ENCODE results near the gene LIG4.

DNA sequence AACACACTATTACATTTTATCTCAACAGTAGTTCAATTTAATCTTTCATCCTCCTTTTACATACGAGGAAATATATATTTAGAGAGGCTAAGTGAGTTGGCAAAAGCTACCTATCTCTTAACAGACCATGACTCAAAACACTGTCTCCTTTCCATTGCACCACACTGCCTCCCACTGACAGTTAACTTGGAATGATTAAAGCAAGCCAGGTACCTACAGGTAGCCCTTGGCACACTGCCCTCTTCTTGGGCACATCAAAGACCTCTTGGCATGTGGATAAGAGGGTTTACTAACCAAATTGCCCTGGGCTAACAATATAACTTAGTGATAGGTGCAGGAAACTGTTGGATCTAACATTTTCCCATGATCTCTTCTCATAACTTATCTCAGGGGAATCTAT lies 4.7 kb upstream of the LIG4 start:
- TF ChIP-seq, protein P1, sequence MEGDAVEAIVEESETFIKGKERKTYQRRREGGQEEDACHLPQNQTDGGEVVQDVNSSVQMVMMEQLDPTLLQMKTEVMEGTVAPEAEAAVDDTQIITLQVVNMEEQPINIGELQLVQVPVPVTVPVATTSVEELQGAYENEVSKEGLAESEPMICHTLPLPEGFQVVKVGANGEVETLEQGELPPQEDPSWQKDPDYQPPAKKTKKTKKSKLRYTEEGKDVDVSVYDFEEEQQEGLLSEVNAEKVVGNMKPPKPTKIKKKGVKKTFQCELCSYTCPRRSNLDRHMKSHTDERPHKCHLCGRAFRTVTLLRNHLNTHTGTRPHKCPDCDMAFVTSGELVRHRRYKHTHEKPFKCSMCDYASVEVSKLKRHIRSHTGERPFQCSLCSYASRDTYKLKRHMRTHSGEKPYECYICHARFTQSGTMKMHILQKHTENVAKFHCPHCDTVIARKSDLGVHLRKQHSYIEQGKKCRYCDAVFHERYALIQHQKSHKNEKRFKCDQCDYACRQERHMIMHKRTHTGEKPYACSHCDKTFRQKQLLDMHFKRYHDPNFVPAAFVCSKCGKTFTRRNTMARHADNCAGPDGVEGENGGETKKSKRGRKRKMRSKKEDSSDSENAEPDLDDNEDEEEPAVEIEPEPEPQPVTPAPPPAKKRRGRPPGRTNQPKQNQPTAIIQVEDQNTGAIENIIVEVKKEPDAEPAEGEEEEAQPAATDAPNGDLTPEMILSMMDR (IDR thresholded peaks at IDR 0.05) = no peak
- TF ChIP-seq POLR2A (IDR thresholded peaks at IDR 0.05; ENCODE audit: low read depth) (no peak), POLR2AphosphoS5 (IDR thresholded peaks at IDR 0.05) (no peak), EP300 (IDR thresholded peaks at IDR 0.05) (no peak)

All from esophagus muscularis mucosa (tissue), 4 donors.